IPS-NIHi11 (cell line): ENCODE results near the gene VEGFB.

Source experiments
- DNase-seq: peaks from one replicate; pipeline ENCODE4 v3.0.0; 2012; ENCODE audit warnings: mixed read lengths, low spot score

VEGFB gene

GRCh38 chr11:64247729-64248531, 13.5 kb downstream of the VEGFB start:
- DNase-seq, result no peak

- DNase-seq, result no peak
These were observed 14.2 kb downstream of the VEGFB start for GRCh38 chr11:64248578-64248977.

- DNase-seq, result no peak
These were observed 14.7 kb downstream of the VEGFB start for GRCh38 chr11:64249038-64249437.

GRCh38 chr11:64249563-64250414, 15.4 kb downstream of the VEGFB start:
- no peak for DNase-seq

- no peak for DNase-seq
These were observed 16.1 kb downstream of the VEGFB start for GRCh38 chr11:64250415-64251015.

- peak; percentile 89 for DNase-seq
These were observed 16.8 kb downstream of the VEGFB start, which contains the start of gene PLCB3 for GRCh38 chr11:64251016-64251752. PLCB3 (plus strand) TSS chr11:64251530; CDS start chr11:64251650, 120 bp downstream.

GRCh38 chr11:64251753-64252002, 17.3 kb downstream of the VEGFB start:
- no peak for DNase-seq

GRCh38 chr11:64252003-64252872, 17.9 kb downstream of the VEGFB start:
- peak; percentile 71 for DNase-seq

GRCh38 chr11:64253043-64253442, 18.7 kb downstream of the VEGFB start:
- DNase-seq, result no peak

- DNase-seq, result no peak
These were observed 19.1 kb downstream of the VEGFB start for GRCh38 chr11:64253481-64253880.

- DNase-seq, result no peak
These were observed 19.9 kb downstream of the VEGFB start for GRCh38 chr11:64254326-64254725.

- no peak for DNase-seq
These were observed 21.0 kb downstream of the VEGFB start for GRCh38 chr11:64255135-64256128.

- no peak for DNase-seq
These were observed 21.9 kb downstream of the VEGFB start for GRCh38 chr11:64256300-64256699.

- no peak for DNase-seq
These were observed 24.0 kb downstream of the VEGFB start for GRCh38 chr11:64258356-64258755.

GRCh38 chr11:64258946-64259532, 24.7 kb downstream of the VEGFB start:
- no peak for DNase-seq

- no peak for DNase-seq
These were observed 25.2 kb downstream of the VEGFB start for GRCh38 chr11:64259533-64260067.

GRCh38 chr11:64260147-64260708, 25.8 kb downstream of the VEGFB start:
- no peak for DNase-seq

GRCh38 chr11:64261556-64262080, 27.2 kb downstream of the VEGFB start:
- DNase-seq, result no peak
